Activated naive CD8-positive, alpha-beta T cell treated with anti-CD3 and anti-CD28 coated beads, Interleukin-2, amount 50 U/mL, for 16 hours (primary cell): ENCODE results near the gene PRRC2B.
A peak's percentile ranks its signal among the peaks of the same experiment; 100 is the strongest.
"Not testable (repeated sequence)": the region's sequence is repeated elsewhere in the genome, so short reads cannot be mapped to it uniquely, and the experiment has no call there.

Experiments
- DNase-seq: peaks from one replicate; pipeline ENCODE4 v3.0.0-alpha.2; 2020; ENCODE audit warnings: low read depth, low spot score

PRRC2B gene

DNA sequence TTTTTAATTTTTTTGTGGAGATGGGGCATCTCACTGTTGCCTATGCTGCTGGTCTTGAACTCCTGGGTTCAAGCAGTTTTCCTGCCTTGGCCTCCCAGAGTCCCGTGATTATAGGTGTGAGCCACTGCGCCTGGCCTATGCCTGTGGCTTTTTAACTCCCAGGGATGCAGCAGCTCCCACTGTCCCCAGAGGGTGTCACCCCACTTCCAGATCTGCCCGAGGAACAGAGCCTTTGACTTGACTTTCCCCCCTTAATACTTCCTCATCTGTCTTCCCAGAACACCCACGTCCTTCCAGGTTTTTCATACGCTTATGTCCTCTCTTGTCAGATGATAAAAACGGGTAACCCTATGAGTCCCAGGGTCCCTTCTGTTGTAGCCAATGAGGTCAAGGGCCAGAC is 7.6 kb upstream of the PRRC2B start:
- no peak for DNase-seq

DNA sequence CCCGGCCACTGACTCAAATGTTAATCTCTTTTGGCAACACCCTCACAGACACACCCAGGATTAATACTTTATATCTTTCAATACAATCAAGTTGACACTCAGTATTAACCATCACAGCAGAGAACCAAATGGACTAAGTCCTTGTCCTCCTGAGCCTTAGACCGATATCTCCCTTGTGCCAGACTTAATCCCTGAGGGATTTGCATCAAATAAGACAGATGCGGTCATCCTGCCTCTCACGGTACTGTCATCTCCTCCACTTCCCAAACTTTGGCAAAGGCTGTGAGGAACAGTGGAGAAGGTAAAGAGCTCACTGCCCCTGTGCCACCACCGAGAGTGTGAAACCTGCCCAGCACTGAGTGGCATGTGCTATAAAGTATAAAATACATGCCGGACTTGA is 6.5 kb upstream of the PRRC2B start:
- no peak for DNase-seq

DNA sequence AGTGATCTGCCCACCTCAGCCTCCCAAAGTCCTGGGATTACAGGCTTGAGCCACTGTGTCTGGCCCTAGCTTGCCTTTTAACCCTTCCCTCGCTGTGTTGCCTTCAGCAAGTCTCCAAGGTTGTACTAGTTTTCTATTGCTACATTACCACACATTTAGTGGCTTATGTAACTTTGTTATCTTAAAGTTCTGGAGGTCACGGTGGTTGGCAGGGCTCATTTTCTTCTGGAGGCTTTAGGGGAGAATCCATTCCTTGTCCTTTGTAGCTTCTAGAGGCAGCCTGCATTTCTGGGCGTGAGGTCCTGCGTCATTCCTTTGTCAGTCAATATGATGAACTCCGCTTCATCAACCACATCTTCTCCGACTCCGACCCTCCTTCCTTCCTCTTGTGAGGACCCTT is 2.9 kb upstream of the PRRC2B start:
- DNase-seq: no peak

- no peak for DNase-seq
Measured at GRCh38 chr9:131391504-131391903, 2.4 kb upstream of the PRRC2B start.

GRCh38 chr9:131394464-131395156 is 724 bp downstream of the PRRC2B start:
- no peak for DNase-seq

GRCh38 chr9:131395157-131396098 is 1.5 kb downstream of the PRRC2B start:
- peak; percentile 54 for DNase-seq

DNA sequence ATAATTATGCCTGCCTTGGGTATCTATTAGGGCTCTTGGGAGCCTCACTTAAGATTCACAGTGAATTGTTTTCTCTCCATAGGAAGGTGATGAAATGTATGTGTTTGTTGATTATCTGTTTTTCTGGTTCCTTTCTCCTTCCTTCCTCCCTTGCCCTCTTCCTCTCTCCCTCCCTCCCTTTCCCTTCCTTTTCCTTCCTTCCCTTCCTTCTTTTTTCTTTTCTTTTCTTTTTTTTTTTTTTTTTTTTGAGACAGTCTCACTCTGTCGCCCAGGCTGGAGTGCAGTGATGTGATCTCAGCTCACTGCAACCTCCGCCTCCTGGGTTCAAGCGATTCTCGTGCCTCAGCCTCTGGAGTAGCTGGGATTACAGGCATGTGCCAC is 2.2 kb downstream of the PRRC2B start:
- DNase-seq: not testable (repeated sequence)

DNA sequence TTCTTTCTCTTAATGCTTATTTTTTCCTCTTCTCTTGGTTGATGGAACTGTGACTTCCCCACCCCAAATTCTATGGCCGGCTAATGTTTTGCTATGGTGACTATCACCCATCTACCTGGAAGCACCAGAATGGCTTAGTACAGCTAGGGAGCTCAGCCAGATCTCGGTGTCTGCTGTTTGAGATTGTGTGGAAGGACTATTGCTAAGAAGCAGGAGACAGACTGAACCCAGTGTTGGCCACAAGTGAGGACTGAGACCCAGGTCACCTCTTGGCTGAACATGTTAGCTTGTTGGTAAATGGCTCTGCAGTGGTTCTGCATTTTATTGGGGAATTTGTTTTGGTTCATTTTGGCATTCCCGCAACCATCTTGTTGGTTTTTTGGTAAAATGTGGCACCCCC is 2.7 kb downstream of the PRRC2B start:
- no peak for DNase-seq

DNA sequence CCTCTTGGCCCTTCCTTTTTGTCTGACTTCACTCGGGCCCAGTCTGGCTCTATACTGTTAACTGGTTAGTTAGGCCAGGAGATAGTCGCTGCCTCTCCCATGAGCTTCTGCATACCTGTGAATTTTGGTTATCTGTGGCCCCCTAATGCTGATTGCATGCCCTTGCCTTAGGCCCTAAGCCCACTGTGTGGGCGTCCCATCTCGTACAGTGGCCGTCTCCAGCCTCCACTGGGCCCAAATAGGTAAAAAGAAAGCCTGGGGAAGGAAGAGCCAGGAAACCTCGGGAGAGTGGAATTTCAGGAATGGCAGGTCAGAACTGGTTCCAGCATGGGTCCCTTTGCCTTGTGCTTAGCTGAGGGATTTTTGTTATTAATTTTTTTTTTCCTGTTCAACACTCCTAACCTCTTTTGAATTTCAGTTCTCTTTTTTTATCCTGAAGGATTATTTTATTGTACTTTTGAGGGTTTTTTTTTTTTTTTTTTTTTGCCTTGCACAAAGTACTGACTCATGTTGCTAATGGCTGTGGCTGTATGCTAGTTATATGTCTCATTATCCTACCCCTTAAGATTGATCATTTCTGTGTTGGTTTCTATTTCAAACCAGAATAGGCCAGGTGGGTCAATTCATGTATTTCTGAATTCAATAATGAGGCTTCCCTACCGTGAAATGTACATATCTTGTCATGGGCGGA is 3.4 kb downstream of the PRRC2B start:
- DNase-seq: no peak

DNA sequence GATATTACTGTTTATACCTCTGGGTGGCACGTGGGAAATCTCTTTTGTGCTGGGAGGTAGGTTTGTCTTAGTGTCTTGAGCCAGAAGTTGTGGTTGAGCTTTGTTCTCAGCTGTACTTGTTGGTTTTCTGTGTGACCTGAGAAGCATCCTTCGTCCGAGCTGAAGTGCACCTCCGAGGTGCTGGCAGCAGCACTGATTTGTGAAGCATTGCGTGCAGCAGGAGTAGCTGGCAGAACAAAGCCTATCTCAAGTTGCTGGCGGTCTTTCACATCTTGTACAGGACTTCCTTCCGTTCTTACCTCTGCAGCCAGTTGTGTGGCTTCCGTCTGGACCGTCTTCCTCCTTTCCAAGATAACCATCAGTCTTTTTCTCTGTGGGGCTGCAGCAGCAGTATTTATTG is 4.3 kb downstream of the PRRC2B start:
- no peak for DNase-seq

DNA sequence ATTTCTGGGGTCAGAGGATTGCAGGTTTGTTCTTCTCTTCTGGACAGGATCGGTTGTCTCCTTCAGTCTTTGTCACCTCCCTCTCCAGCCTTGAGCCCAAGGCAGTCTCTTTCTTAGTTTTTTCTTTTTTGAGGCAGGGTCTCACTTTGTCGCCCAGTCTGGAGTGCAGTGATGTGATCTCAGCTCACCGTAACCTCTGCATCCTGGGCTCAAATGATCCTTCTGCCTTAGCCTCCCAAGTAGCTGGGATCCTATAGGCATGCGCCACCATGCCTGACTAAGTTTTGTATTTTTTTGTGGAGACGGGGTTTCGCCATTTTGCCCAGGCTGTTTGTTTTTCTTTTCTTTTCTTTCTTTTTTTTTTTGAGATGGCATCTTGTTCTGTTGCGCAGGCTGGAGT is 6.1 kb downstream of the PRRC2B start:
- no peak for DNase-seq

DNA sequence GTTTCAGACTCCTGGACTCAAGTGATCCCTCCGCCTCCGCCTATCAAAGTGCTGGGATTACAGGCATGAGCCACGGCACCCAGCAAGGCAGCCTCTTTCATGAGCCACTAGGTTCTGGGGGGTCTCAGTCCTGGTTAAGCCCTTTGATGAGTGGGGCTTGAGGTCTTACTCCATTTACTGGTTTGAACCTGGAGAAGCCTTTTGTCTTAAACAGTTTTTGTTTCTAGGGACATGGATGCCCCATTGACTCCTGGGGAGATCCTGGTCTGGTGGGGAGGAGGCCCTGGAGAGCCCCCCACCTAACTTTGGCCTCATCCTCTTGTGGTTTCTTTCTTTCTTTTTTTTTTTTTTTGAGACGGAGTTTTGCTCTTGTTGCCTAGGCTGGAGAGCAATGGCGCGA is 6.7 kb downstream of the PRRC2B start:
- no peak for DNase-seq

DNA sequence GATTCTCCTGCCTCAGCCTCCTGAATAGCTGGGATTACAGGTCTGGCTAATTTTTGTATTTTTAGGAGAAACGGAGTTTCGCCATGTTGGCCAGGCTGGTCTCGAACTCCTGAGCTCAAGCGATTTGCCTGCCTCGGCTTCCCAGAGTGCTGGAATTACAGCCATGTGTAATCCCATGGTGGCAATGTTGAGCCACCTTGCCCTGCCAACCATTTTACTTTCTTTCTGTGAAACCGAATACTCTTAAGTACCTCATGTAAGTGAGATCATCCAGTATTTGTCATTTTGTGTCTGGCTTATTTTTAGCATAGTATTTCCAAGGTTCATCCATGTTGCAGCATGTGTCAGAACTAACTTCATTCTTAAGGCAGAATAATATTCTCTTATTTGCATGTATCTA is 8.2 kb downstream of the PRRC2B start:
- DNase-seq: no peak

DNA sequence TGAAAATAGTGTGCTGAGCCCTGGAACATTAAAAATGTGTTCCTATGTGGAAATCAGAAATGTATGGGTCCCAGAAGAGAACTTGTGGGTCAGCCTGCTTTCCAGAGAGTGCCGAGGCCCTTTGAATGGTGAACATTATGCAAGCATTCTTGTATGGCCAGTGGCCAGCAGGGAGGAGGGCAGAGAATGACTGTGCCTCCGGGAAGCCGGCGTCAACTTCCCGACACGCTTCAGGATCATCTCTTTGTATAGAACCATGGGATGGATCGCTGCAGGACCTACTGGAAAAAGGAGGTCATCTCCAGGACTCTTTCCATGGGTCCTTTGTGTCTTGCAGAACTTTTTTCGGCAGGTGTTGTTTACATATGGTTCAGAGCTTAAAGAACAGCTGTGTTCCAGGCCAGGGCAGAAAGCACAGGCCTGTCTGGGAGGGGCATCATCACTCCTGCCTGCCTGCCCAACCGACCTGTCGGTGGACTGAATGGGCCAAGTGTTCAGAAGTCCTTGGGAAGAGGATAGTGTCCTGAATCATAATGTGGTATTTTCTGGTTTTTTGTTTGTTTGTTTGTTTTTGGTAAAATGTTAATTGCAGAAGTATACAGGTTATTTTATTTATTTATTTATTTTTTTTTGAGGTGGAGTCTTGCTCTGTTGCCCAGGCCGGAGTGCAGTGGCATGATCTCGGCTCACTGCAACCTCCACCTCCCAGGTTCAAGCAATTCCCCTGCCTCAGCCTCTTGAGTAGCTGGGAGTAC is 9.0 kb downstream of the PRRC2B start:
- no peak for DNase-seq

DNA sequence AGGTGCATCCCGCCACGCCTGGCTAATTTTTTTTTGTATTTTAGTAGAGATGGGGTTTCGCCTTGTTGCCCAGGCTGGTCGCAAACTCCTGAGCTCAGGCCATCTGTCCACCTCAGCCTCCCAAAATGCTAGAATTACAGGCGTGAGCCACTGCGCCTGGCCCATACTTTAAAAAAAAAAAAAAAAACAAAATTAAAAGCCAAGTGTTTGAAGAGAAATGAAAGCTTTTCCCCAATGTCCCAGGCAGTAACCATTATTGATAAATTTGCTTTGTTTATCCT is 9.5 kb downstream of the PRRC2B start:
- DNase-seq: no peak

GRCh38 chr9:131404581-131404980 is 10.7 kb downstream of the PRRC2B start:
- no peak for DNase-seq

DNA sequence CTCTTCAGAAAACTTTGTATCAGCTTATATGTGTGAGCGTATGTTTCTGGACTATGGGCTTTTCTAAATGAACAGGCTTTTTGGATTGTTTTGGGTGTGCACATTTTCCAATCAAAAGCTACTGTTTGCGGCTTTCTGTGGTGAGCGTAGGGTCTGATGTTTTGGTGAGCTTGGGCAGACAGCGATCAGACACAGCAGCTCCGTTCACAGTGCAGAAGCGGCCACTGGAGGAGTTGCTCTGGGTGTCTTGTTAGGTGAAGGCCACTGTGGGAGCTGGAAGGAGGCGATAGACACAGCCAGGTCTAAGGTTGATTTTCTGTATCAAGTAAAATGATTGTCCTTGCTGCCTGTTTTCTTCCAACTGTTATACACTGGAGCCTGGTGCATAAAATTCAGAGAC is 11.1 kb downstream of the PRRC2B start:
- DNase-seq: no peak

DNA sequence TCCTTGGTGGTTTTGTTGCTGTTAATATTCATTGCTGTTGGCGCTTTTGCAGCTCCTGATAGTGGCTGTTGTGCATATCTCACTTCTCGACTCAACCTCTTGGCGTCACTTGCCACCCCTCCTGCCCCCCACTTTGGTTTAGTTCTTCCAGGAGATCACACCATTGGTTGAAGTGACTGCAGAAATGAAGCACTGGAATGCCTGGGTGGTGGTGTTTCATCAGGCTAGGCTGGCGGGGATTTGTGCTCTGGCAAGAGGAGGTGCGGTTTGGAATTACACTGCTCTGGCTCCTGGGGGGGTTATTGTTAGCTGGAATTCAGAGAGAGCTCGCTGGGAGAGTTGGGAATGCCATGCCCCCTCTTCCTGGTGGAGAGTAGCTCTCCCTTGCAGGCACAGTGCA is 11.5 kb downstream of the PRRC2B start:
- no peak for DNase-seq

GRCh38 chr9:131405858-131406537 is 12.1 kb downstream of the PRRC2B start:
- no peak for DNase-seq

DNA sequence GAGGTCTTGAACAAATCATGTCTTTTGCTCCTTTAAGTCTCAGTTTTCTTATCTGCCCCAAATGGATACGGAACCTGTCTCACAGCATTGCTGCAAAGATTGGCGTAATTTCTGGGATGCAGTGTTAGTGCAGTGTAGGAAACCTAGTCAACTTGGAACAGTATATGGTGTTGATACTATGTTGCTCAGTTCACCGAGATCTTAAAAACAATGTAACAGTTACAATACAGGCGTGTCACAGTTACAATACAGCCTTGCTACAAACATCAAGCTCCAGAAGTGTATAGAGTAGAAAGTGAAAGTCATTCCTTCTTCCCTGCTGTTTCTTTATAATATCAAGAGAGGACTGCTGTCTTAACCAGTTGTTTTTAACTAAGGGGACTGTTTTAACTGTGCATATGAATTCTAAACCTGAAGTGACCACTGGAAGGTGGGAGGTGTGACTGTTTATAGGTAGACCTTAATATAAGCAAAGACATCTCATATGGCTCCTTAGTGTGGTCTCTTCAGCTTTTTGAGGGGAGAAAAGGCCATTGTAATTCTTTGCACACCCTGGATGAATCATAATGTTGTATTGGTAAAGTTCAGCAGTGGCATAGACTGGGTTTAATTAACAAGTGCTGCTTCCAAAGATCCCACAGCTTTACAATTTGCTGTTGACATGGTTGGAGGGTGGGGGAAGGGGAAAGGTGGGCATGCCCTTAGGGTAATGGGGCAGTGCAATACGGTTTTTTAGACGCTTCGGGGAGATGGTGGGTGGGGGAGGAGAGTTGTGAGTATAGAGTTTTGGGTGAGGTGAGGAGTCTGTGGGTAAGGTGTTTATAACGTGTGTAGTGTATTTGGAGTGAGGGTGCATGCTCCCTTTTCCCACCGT is 12.9 kb downstream of the PRRC2B start:
- DNase-seq: no peak
